ENCODE measurements around the gene CXCL8. TPM values are rescaled to one million over a fixed set of nuclear protein-coding genes. Genes with fewer than 3 reads are reported as not detected.

The CXCL8 gene
- total RNA-seq, 1 donor from 2014 or later, result not detected

DNA sequence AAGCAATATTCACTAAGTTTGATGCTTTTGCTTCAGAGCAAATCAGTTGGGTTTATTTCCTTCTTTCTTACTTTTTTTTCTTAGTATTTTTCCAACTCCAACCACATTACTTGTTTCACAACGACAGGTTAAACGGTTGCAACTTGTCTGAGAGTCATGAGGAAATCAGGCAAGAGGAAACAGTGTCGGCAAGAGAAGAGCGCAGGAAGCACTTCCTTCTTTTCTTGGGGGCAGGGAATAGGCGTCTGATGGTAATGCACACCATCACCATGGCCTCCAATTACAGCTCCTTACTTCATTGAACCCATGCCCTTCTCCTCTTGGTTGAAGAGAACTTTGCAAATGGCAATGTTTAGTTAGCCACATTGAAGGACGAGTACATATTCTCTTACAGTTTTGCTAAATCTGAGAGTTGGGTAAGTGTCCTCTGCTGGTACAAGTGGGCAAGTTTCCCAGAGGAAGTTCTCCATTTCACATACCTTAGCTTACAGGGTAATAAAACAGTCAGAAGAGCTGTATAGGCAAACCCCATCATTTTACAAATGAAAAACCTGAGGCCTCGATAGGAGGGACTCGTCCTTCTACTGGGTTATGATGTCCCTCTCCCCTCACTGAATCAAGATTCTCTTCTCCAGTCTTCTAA lies 8.3 kb upstream of the CXCL8 start:
- TF ChIP-seq, protein P1, sequence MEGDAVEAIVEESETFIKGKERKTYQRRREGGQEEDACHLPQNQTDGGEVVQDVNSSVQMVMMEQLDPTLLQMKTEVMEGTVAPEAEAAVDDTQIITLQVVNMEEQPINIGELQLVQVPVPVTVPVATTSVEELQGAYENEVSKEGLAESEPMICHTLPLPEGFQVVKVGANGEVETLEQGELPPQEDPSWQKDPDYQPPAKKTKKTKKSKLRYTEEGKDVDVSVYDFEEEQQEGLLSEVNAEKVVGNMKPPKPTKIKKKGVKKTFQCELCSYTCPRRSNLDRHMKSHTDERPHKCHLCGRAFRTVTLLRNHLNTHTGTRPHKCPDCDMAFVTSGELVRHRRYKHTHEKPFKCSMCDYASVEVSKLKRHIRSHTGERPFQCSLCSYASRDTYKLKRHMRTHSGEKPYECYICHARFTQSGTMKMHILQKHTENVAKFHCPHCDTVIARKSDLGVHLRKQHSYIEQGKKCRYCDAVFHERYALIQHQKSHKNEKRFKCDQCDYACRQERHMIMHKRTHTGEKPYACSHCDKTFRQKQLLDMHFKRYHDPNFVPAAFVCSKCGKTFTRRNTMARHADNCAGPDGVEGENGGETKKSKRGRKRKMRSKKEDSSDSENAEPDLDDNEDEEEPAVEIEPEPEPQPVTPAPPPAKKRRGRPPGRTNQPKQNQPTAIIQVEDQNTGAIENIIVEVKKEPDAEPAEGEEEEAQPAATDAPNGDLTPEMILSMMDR (IDR thresholded peaks at IDR 0.05), result no peak
- TF ChIP-seq EZH2 (IDR thresholded peaks at IDR 0.05) (no peak), EZH2phosphoT487 (IDR thresholded peaks at IDR 0.05) (no peak)
- Histone ChIP-seq H3K79me2 (ENCODE audit: low read depth) (no peaks in the 10 kb centered on the region), H3K4me2 (no peak overlapping the region), H3K27ac (no peak overlapping the region), H3K27me3 (no peaks in the 10 kb centered on the region), H3K9ac (no peak overlapping the region), H3K36me3 (no peaks in the 10 kb centered on the region), H3K4me3 (no peak overlapping the region), H3K4me1 (no peaks in the 10 kb centered on the region), H2AFZ (replicated peaks) (no peak overlapping the region), H3F3A (ENCODE audit: low read depth) (no peaks in the 10 kb centered on the region), H4K20me1 (ENCODE audit: low read depth) (no peaks in the 10 kb centered on the region), H3K9me3 (ENCODE audit: low read depth) (no peaks in the 10 kb centered on the region)
- H3K9me3 Mint-ChIP-seq, result no peaks in the 10 kb centered on the region
- no peaks in the 10 kb centered on the region for H3K27me3 Mint-ChIP-seq (ENCODE audit: insufficient read depth, low read depth)
- DNase-seq (ENCODE audit: low spot score), result no peak
- H3K27ac Mint-ChIP-seq, result no peak overlapping the region
- H3K4me1 Mint-ChIP-seq, result no peaks in the 10 kb centered on the region
- H3K36me3 Mint-ChIP-seq, result no peaks in the 10 kb centered on the region
- H3K4me3 Mint-ChIP-seq, result no peak overlapping the region

DNA sequence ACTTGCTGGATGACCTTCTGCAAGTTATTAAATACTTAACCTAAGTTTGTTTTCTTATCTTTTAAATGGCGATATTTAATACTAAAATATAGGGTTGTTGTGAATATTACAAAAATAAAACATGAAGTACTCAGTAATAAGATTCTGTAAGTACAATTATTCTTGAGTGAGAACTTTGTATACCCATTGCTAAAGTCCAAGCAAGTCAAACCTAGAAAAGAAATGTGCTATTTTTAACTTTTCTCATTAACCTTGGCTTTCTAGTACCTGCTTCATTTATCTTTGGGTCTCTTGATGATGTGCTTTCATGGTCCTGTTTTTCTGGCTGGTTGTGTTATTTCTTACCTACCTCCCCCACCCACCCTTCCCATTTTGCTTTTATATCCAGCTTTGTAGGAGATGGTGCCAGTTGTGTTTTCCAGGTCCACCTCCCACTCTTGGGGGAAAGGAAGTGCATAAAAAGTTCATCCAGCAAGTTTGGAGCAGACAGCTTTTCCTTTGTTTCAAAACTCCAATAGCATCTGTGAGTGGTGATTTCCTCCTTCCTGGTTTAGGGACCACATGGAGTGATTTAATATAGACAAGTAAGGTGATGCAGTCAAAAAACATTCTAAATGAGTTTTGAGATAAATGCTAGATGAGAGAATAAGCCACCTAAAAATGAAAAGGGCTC lies 7.5 kb upstream of the CXCL8 start:
- DNase-seq (ENCODE audit: low spot score), result no peak
- H3K9me3 Mint-ChIP-seq, result no peaks in the 10 kb centered on the region
- no peak overlapping the region for H3K27ac Mint-ChIP-seq
- Histone ChIP-seq H3F3A (ENCODE audit: low read depth) (no peaks in the 10 kb centered on the region), H3K4me3 (no peak overlapping the region), H3K27me3 (no peaks in the 10 kb centered on the region), H3K27ac (no peak overlapping the region), H3K79me2 (ENCODE audit: low read depth) (no peaks in the 10 kb centered on the region), H3K9me3 (ENCODE audit: low read depth) (no peaks in the 10 kb centered on the region), H2AFZ (replicated peaks) (no peak overlapping the region), H3K4me2 (no peak overlapping the region), H3K9ac (no peak overlapping the region), H3K4me1 (no peaks in the 10 kb centered on the region), H3K36me3 (no peaks in the 10 kb centered on the region), H4K20me1 (ENCODE audit: low read depth) (no peaks in the 10 kb centered on the region)
- no peaks in the 10 kb centered on the region for H3K36me3 Mint-ChIP-seq
- no peaks in the 10 kb centered on the region for H3K27me3 Mint-ChIP-seq (ENCODE audit: insufficient read depth, low read depth)
- no peak overlapping the region for H3K4me3 Mint-ChIP-seq
- TF ChIP-seq, protein P1 (IDR thresholded peaks at IDR 0.05), result no peak
- TF ChIP-seq EZH2 (IDR thresholded peaks at IDR 0.05), result no peak
- no peak for TF ChIP-seq EZH2phosphoT487 (IDR thresholded peaks at IDR 0.05)
- H3K4me1 Mint-ChIP-seq, result no peaks in the 10 kb centered on the region

DNA sequence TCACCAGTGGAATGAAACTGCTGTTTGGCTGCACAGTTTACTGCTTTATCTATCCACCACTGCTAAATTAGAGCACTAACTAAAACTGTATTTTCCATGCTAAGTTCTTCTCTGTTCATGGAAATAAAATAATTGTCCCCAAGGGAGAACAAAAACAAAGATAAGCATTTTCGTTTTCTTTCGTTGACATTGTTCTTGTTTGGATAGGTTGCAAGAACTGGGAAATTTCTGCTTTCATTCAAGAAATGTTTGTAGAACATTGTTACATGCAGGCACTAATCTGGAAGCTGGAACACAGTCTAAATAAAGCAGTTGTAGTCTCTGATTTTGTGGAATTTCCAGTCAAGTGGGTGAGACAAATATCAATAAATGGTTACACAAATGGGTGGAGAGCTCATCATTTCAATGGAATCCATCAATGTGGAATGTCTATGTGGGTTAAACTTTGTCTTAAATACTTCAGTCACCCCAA lies 5.8 kb upstream of the CXCL8 start:
- no peaks in the 10 kb centered on the region for H3K4me1 Mint-ChIP-seq
- no peak overlapping the region for H2AFZ ChIP-seq (replicated peaks)
- no peaks in the 10 kb centered on the region for H3K36me3 Mint-ChIP-seq
- H3K4me1 ChIP-seq, result no peaks in the 10 kb centered on the region
- H4K20me1 ChIP-seq (ENCODE audit: low read depth), result no peaks in the 10 kb centered on the region
- H3K9me3 ChIP-seq (ENCODE audit: low read depth), result no peaks in the 10 kb centered on the region
- no peaks in the 10 kb centered on the region for H3K27me3 Mint-ChIP-seq (ENCODE audit: insufficient read depth, low read depth)
- no peak overlapping the region for H3K9ac ChIP-seq
- H3K36me3 ChIP-seq, result no peaks in the 10 kb centered on the region
- H3K27me3 ChIP-seq, result no peaks in the 10 kb centered on the region
- no peak for DNase-seq (ENCODE audit: low spot score)
- TF ChIP-seq, protein P1 (IDR thresholded peaks at IDR 0.05), result no peak
- no peak for TF ChIP-seq EZH2phosphoT487 (IDR thresholded peaks at IDR 0.05)
- no peak for TF ChIP-seq EZH2 (IDR thresholded peaks at IDR 0.05)
- no peak overlapping the region for H3K27ac Mint-ChIP-seq
- no peak overlapping the region for H3K4me3 ChIP-seq
- no peak overlapping the region for H3K27ac ChIP-seq
- no peaks in the 10 kb centered on the region for H3K79me2 ChIP-seq (ENCODE audit: low read depth)
- H3K4me3 Mint-ChIP-seq, result no peak overlapping the region
- no peaks in the 10 kb centered on the region for H3K9me3 Mint-ChIP-seq
- H3F3A ChIP-seq (ENCODE audit: low read depth), result no peaks in the 10 kb centered on the region
- H3K4me2 ChIP-seq, result no peak overlapping the region

All from neural progenitor cell (in vitro differentiated cells).